Mesendoderm (in vitro differentiated cells): ENCODE data around the gene CDC40.

Experiments
- DNase-seq: peaks from one replicate; pipeline ENCODE4 v3.0.0; 2013
- H2AK5ac ChIP-seq: 2 replicates; pipeline ENCODE4 v1.6.1; 2013; ENCODE audit warnings: low read length, inconsistent platforms
- H2BK120ac ChIP-seq: 2 replicates; pipeline ENCODE4 v1.6.1; 2013; ENCODE audit warnings: low read depth, mild to moderate bottlenecking, low read length, moderate library complexity, mixed read lengths
- H2BK15ac ChIP-seq: replicated peaks from 2 replicates; pipeline ENCODE4 v1.6.1; 2013; ENCODE audit warnings: low read depth, mild to moderate bottlenecking, moderate library complexity
- H2BK5ac ChIP-seq: 2 replicates; pipeline ENCODE4 v1.6.1; 2013; ENCODE audit warnings: low read length, inconsistent platforms
- H3K18ac ChIP-seq: 2 replicates; pipeline ENCODE4 v1.6.1; 2013; ENCODE audit warnings: mild to moderate bottlenecking, low read length, mixed read lengths
- H3K23ac ChIP-seq: one replicate; pipeline ENCODE4 v1.6.1; 2013; ENCODE audit warnings: low read length
- H3K27ac ChIP-seq: 2 replicates; pipeline ENCODE4 v1.5.1; 2013; ENCODE audit warnings: low read depth, mild to moderate bottlenecking, inconsistent platforms, low read length, moderate library complexity
- H3K27me3 ChIP-seq: 2 replicates; pipeline ENCODE4 v1.6.1; 2013; ENCODE audit warnings: low read length, control low read depth, mild to moderate bottlenecking, inconsistent platforms; ENCODE audit not compliant: insufficient read depth, poor library complexity
- H3K36me3 ChIP-seq: 2 replicates; pipeline ENCODE4 v1.6.1; 2013; ENCODE audit warnings: low read length, inconsistent platforms; ENCODE audit not compliant: control insufficient read depth, insufficient read depth
- H3K4ac ChIP-seq: one replicate; pipeline ENCODE4 v1.6.1; 2013; ENCODE audit warnings: low read depth, mild to moderate bottlenecking, low read length, moderate library complexity
- H3K4me1 ChIP-seq: 2 replicates; pipeline ENCODE4 v1.6.1; 2013; ENCODE audit warnings: low read depth, low read length, inconsistent platforms; ENCODE audit not compliant: control insufficient read depth
- H3K4me2 ChIP-seq: 2 replicates; pipeline ENCODE4 v1.6.1; 2013; ENCODE audit warnings: low read length
- H3K4me3 ChIP-seq: 2 replicates; pipeline ENCODE4 v1.5.1; 2013; ENCODE audit warnings: mild to moderate bottlenecking, low read length
- H3K56ac ChIP-seq: one replicate; pipeline ENCODE4 v1.6.1; 2013; ENCODE audit warnings: low read length
- H3K79me1 ChIP-seq: 2 replicates; pipeline ENCODE4 v1.6.1; 2013; ENCODE audit warnings: low read length, inconsistent platforms
- H3K79me2 ChIP-seq: 2 replicates; pipeline ENCODE4 v1.6.1; 2013; ENCODE audit warnings: mild to moderate bottlenecking, low read length; ENCODE audit not compliant: control insufficient read depth, insufficient read depth
- H3K9ac ChIP-seq: 2 replicates; pipeline ENCODE4 v1.6.1; 2013; ENCODE audit warnings: low read length, inconsistent platforms
- H4K5ac ChIP-seq: one replicate; pipeline ENCODE4 v1.6.1; 2013; ENCODE audit warnings: low read length
- H4K8ac ChIP-seq: one replicate; pipeline ENCODE4 v1.6.1; 2013; ENCODE audit warnings: low read depth, mild to moderate bottlenecking, control low read depth, low read length, moderate library complexity
- WGBS: extraction: QIAGEN DNeasy Blood & Tissue Kit; methylation state at CpG from one replicate; pipeline ENCODE4 v1.1.7; 2013; ENCODE audit warnings: low lambda C conversion rate, missing lambda C conversion rate; ENCODE audit not compliant: insufficient coverage; ENCODE audit errors: extremely low coverage; 5-methylcytosine and 5-hydroxymethylcytosine counted together

CDC40 gene

DNA sequence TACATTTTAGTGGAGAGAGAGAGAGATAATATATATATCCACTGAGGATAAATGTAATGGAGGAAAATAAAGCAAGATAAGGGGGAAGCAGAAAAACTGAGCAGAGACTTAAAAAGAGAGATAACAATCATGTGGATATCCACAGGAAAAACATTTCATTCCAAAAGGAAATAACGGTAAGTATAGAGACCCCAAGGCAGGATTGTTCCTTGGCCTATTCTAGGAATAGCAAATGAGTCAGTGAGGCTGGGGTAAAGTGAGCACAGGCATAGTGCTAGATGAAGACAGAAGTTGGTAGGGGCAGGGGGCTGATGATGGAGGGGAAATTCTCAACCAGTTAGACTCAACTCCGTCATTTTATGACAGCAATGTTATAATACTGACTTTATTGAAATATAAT is 11.2 kb downstream of the CDC40 start:
- Histone ChIP-seq H3K56ac (no peak overlapping the region), H3K4ac (no peak overlapping the region), H3K27me3 (no peaks in the 10 kb centered on the region), H2BK15ac (no peak overlapping the region), H3K36me3 (no peaks in the 10 kb centered on the region), H3K9ac (no peak overlapping the region), H2AK5ac (no peak overlapping the region), H3K79me1 (peaks cover 11% of the 10 kb centered on the region), H4K8ac (no peak overlapping the region), H3K18ac (no peak overlapping the region), H2BK120ac (no peak overlapping the region), H3K4me2 (no peak overlapping the region), H3K79me2 (peaks cover 16% of the 10 kb centered on the region), H4K5ac (no peak overlapping the region), H3K27ac (no peak overlapping the region), H3K4me3 (no peak overlapping the region), H2BK5ac (no peak overlapping the region), H3K4me1 (peaks cover 12% of the 10 kb centered on the region), H3K23ac (no peak overlapping the region)
- no peak for DNase-seq
- WGBS, result no CpG with 5 or more reads among the region's 2 CpGs

DNA sequence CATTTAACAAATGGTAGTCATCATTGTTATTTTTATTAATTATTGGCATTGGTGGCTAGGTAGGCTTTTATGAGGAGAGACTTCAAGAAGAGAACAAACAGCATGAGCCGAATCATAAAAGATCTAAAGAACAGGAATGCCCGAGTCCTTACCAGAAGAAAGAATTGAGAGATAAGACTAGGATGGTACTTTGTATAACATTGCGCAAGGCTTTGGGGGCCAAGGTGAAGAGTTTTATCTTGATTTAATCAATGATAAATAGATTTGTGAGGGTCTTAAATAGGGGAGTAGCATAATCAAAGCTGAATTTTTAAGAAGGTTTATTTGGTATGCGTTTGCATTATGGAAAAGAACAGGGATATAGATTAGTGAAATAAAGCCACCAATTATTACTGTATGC is 15.4 kb downstream of the CDC40 start:
- peaks cover 4% of the 10 kb centered on the region for H3K79me1 ChIP-seq
- H3K4ac ChIP-seq, result no peak overlapping the region
- no peaks in the 10 kb centered on the region for H3K27me3 ChIP-seq
- H3K23ac ChIP-seq, result no peak overlapping the region
- no peak overlapping the region for H3K9ac ChIP-seq
- no peak overlapping the region for H3K56ac ChIP-seq
- no CpG with 5 or more reads among the region's 4 CpGs for whole genome bisulfite sequencing
- no peak overlapping the region for H3K18ac ChIP-seq
- no peak overlapping the region for H2AK5ac ChIP-seq
- no peaks in the 10 kb centered on the region for H3K36me3 ChIP-seq
- no peak for DNase-seq
- no peak overlapping the region for H3K4me2 ChIP-seq
- no peak overlapping the region for H3K27ac ChIP-seq
- H2BK15ac ChIP-seq, result no peak overlapping the region
- H3K4me3 ChIP-seq, result no peak overlapping the region
- no peak overlapping the region for H2BK120ac ChIP-seq
- no peak overlapping the region for H2BK5ac ChIP-seq
- H4K5ac ChIP-seq, result no peak overlapping the region
- no peak overlapping the region for H4K8ac ChIP-seq
- H3K4me1 ChIP-seq, result peaks cover 2% of the 10 kb centered on the region
- H3K79me2 ChIP-seq, result no peaks in the 10 kb centered on the region

DNA sequence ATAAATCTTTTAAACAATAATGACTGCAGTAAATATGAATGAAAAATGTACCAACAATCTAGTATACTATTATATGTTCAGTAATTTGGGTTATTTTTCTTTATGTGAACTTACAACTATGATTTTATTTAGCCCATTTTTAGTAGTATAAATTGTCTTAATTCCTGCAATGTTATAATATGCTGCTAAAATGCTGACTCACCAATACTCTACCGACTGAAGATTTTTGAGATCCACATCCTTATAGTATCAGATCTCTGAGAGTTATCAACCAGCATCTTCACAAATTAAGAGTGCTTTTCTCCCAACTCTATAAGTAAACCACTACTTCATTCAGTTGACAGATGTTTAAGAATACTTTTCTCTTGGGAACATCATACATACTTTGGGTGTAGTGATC is 16.6 kb downstream of the CDC40 start:
- no peak overlapping the region for H2BK15ac ChIP-seq
- H3K79me1 ChIP-seq, result peaks cover 3% of the 10 kb centered on the region
- H3K36me3 ChIP-seq, result no peaks in the 10 kb centered on the region
- no peaks in the 10 kb centered on the region for H3K27me3 ChIP-seq
- no peak overlapping the region for H3K27ac ChIP-seq
- no peak for DNase-seq
- H2BK120ac ChIP-seq, result no peak overlapping the region
- H2AK5ac ChIP-seq, result no peak overlapping the region
- no peak overlapping the region for H3K23ac ChIP-seq
- H3K18ac ChIP-seq, result no peak overlapping the region
- H2BK5ac ChIP-seq, result no peak overlapping the region
- H3K9ac ChIP-seq, result no peak overlapping the region
- H3K4ac ChIP-seq, result no peak overlapping the region
- H4K5ac ChIP-seq, result no peak overlapping the region
- H3K79me2 ChIP-seq, result no peaks in the 10 kb centered on the region
- no peak overlapping the region for H3K4me2 ChIP-seq
- no peak overlapping the region for H4K8ac ChIP-seq
- no CpG with 5 or more reads among the region's 1 CpG for WGBS
- no peak overlapping the region for H3K56ac ChIP-seq
- H3K4me1 ChIP-seq, result peaks cover 2% of the 10 kb centered on the region
- H3K4me3 ChIP-seq, result no peak overlapping the region

- Histone ChIP-seq H3K36me3 (no peaks in the 10 kb centered on the region), H4K8ac (no peak overlapping the region), H3K79me1 (peaks cover 3% of the 10 kb centered on the region), H3K4ac (no peak overlapping the region), H3K23ac (no peak overlapping the region), H4K5ac (no peak overlapping the region), H2BK120ac (no peak overlapping the region), H2BK15ac (no peak overlapping the region), H2BK5ac (no peak overlapping the region), H3K27me3 (no peaks in the 10 kb centered on the region), H3K79me2 (no peaks in the 10 kb centered on the region), H3K27ac (no peak overlapping the region), H3K4me3 (no peak overlapping the region), H3K4me1 (no peaks in the 10 kb centered on the region), H3K4me2 (no peak overlapping the region), H3K18ac (no peak overlapping the region), H3K56ac (no peak overlapping the region), H3K9ac (no peak overlapping the region), H2AK5ac (no peak overlapping the region)
- no CpG with 5 or more reads among the region's 3 CpGs for WGBS
- DNase-seq, result no peak
These were observed 18.3 kb downstream of the CDC40 start for GRCh38 chr6:110198561-110198960.

- Histone ChIP-seq H3K4me3 (no peak overlapping the region), H3K4ac (no peak overlapping the region), H3K4me1 (no peaks in the 10 kb centered on the region), H3K27me3 (no peaks in the 10 kb centered on the region), H2BK120ac (no peak overlapping the region), H3K56ac (no peak overlapping the region), H2AK5ac (no peak overlapping the region), H3K23ac (no peak overlapping the region), H2BK15ac (no peak overlapping the region), H4K8ac (no peak overlapping the region), H4K5ac (no peak overlapping the region), H2BK5ac (no peak overlapping the region), H3K79me2 (no peaks in the 10 kb centered on the region), H3K9ac (no peak overlapping the region), H3K27ac (no peak overlapping the region), H3K36me3 (no peaks in the 10 kb centered on the region), H3K4me2 (no peak overlapping the region), H3K18ac (no peak overlapping the region), H3K79me1 (peaks cover 1% of the 10 kb centered on the region)
- peak; percentile 19 for DNase-seq
- WGBS, result no CpG with 5 or more reads among the region's 3 CpGs
These were observed 21.1 kb downstream of the CDC40 start for GRCh38 chr6:110201151-110201884.

GRCh38 chr6:110207652-110208051 is 27.4 kb downstream of the CDC40 start:
- Histone ChIP-seq H2BK15ac (no peak overlapping the region), H2BK120ac (no peak overlapping the region), H3K18ac (no peak overlapping the region), H3K4ac (no peak overlapping the region), H3K79me1 (no peaks in the 10 kb centered on the region), H3K4me3 (no peak overlapping the region), H2AK5ac (no peak overlapping the region), H3K4me2 (no peak overlapping the region), H3K56ac (no peak overlapping the region), H3K27me3 (no peaks in the 10 kb centered on the region), H4K5ac (no peak overlapping the region), H3K79me2 (no peaks in the 10 kb centered on the region), H3K36me3 (peaks cover 2% of the 10 kb centered on the region), H3K23ac (no peak overlapping the region), H3K9ac (no peak overlapping the region), H2BK5ac (no peak overlapping the region), H3K4me1 (no peaks in the 10 kb centered on the region), H3K27ac (no peak overlapping the region), H4K8ac (no peak overlapping the region)
- WGBS, result no CpG with 5 or more reads among the region's 3 CpGs
- no peak for DNase-seq
